Measurements from ENCODE around the gene PHLDA3.

Gene PHLDA3

GRCh38 chr1:201501812-201502510, 33.0 kb upstream of the PHLDA3 start:
- Histone ChIP-seq H3K27me3 (ENCODE audit: insufficient read depth, poor library complexity, severe bottlenecking) (no peaks in the 10 kb centered on the region), H3K4me3 (replicated peaks; ENCODE audit: insufficient read depth, low read length) (no peak overlapping the region), H3K27ac (replicated peaks) (no peak overlapping the region)
- DNase-seq (ENCODE audit: low read depth in 1 of 2, low spot score in 1 of 2): no peak
- TF ChIP-seq, protein P1, sequence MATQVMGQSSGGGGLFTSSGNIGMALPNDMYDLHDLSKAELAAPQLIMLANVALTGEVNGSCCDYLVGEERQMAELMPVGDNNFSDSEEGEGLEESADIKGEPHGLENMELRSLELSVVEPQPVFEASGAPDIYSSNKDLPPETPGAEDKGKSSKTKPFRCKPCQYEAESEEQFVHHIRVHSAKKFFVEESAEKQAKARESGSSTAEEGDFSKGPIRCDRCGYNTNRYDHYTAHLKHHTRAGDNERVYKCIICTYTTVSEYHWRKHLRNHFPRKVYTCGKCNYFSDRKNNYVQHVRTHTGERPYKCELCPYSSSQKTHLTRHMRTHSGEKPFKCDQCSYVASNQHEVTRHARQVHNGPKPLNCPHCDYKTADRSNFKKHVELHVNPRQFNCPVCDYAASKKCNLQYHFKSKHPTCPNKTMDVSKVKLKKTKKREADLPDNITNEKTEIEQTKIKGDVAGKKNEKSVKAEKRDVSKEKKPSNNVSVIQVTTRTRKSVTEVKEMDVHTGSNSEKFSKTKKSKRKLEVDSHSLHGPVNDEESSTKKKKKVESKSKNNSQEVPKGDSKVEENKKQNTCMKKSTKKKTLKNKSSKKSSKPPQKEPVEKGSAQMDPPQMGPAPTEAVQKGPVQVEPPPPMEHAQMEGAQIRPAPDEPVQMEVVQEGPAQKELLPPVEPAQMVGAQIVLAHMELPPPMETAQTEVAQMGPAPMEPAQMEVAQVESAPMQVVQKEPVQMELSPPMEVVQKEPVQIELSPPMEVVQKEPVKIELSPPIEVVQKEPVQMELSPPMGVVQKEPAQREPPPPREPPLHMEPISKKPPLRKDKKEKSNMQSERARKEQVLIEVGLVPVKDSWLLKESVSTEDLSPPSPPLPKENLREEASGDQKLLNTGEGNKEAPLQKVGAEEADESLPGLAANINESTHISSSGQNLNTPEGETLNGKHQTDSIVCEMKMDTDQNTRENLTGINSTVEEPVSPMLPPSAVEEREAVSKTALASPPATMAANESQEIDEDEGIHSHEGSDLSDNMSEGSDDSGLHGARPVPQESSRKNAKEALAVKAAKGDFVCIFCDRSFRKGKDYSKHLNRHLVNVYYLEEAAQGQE (IDR thresholded peaks at IDR 0.05; ENCODE audit: insufficient replicate concordance, low read depth): no peak
- no peak for TF ChIP-seq POLR2AphosphoS5 (IDR thresholded peaks at IDR 0.05; ENCODE audit: low read depth)
- TF ChIP-seq GABPA (IDR thresholded peaks at IDR 0.05; ENCODE audit: low read depth): no peak
- TF ChIP-seq, protein P2, sequence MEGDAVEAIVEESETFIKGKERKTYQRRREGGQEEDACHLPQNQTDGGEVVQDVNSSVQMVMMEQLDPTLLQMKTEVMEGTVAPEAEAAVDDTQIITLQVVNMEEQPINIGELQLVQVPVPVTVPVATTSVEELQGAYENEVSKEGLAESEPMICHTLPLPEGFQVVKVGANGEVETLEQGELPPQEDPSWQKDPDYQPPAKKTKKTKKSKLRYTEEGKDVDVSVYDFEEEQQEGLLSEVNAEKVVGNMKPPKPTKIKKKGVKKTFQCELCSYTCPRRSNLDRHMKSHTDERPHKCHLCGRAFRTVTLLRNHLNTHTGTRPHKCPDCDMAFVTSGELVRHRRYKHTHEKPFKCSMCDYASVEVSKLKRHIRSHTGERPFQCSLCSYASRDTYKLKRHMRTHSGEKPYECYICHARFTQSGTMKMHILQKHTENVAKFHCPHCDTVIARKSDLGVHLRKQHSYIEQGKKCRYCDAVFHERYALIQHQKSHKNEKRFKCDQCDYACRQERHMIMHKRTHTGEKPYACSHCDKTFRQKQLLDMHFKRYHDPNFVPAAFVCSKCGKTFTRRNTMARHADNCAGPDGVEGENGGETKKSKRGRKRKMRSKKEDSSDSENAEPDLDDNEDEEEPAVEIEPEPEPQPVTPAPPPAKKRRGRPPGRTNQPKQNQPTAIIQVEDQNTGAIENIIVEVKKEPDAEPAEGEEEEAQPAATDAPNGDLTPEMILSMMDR (IDR thresholded peaks at IDR 0.05; ENCODE audit: insufficient read depth, low read length): no peak
- no peak for TF ChIP-seq SPI1 (IDR thresholded peaks at IDR 0.05; ENCODE audit: borderline replicate concordance, low read depth)

DNA sequence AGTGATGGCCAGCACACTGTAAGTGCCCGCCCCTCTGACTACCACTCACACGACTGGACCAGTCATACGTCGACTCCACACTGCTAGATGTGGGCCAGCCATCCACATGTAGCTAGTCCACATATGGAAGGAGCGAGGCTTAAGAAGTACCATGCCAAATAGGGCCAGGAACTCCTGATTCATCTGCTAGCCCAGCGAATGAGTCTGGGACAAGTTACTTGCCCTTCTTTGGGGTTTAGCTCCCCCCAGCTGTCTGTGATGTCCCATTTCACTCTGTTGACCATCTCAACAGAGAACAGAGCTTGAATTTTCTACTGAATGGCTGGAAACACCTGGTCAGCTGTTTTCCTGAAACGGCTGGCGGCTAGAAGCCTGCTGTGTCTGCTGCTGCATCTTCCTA, 32.2 kb upstream of the PHLDA3 start:
- no peak overlapping the region for H3K27ac ChIP-seq (replicated peaks)
- no peak for TF ChIP-seq POLR2AphosphoS5 (IDR thresholded peaks at IDR 0.05; ENCODE audit: low read depth)
- TF ChIP-seq, protein P2 (IDR thresholded peaks at IDR 0.05; ENCODE audit: insufficient read depth, low read length): no peak
- no peak for TF ChIP-seq SPI1 (IDR thresholded peaks at IDR 0.05; ENCODE audit: borderline replicate concordance, low read depth)
- TF ChIP-seq, protein P1 (IDR thresholded peaks at IDR 0.05; ENCODE audit: insufficient replicate concordance, low read depth): no peak
- no peak for TF ChIP-seq GABPA (IDR thresholded peaks at IDR 0.05; ENCODE audit: low read depth)

DNA sequence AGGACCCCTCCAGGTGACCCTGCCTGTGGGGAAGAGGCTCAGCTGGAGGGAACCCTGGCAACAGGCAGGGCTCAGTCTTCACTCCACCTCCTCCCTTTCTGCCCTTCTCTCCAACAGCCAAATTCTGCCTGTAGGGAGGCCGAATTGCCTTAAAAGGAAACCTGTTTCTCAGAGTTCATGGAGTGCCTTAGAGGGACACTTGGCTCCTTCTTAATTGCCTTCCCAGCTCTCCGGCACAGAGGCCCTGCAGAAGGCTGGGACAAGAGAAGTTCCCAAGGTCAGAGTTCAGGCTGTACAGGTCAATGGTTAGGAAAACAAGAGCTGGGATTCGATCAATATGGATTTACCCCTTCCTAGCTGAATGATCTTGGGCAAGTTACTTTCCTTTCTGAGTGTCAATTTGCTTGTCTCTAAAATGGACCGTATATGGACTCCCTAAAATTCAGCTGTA, 31.7 kb upstream of the PHLDA3 start:
- Histone ChIP-seq H3K27me3 (ENCODE audit: insufficient read depth, poor library complexity, severe bottlenecking) (no peaks in the 10 kb centered on the region), H3K4me3 (replicated peaks; ENCODE audit: insufficient read depth, low read length) (no peak overlapping the region), H3K27ac (replicated peaks) (no peak overlapping the region)
- DNase-seq (ENCODE audit: low read depth in 1 of 2, low spot score in 1 of 2): no peak
- no peak for TF ChIP-seq GABPA (IDR thresholded peaks at IDR 0.05; ENCODE audit: low read depth)
- TF ChIP-seq POLR2AphosphoS5 (IDR thresholded peaks at IDR 0.05; ENCODE audit: low read depth): no peak
- TF ChIP-seq, protein P1 (IDR thresholded peaks at IDR 0.05; ENCODE audit: insufficient replicate concordance, low read depth): no peak
- TF ChIP-seq SPI1 (IDR thresholded peaks at IDR 0.05; ENCODE audit: borderline replicate concordance, low read depth): no peak
- TF ChIP-seq, protein P2 (IDR thresholded peaks at IDR 0.05; ENCODE audit: insufficient read depth, low read length): no peak

More for the DNA sequence above, 32.2 kb upstream of the PHLDA3 start:
- DNase-seq (ENCODE audit: low read depth in 1 of 2, low spot score in 1 of 2): no peak
- Histone ChIP-seq H3K4me3 (replicated peaks; ENCODE audit: insufficient read depth, low read length) (no peak overlapping the region), H3K27me3 (ENCODE audit: insufficient read depth, poor library complexity, severe bottlenecking) (no peaks in the 10 kb centered on the region)

All from HL-60 (cell line).